Right ventricle myocardium superior (tissue), 1 donor: Measurements from ENCODE around the gene HOXA1. TPM values are rescaled to one million over a fixed set of nuclear protein-coding genes. Genes with fewer than 3 reads are reported as not detected.

Experiments used
- ATAC-seq: fragments of 200-7000 bp; cut with Tn5 transposase; one replicate; pipeline ENCODE4 v1.9.1; 2020; ENCODE audit warnings: mild to moderate bottlenecking; ENCODE audit not compliant: poor library complexity
- DNase-seq: peaks from one replicate; pipeline ENCODE4 v3.0.0-alpha.2; 2020
- intact Hi-C: fragments of 100-400 bp; cut with DNase I; formaldehyde crosslinking; loops from one replicate; pipeline ENCODE4 v1.11.2; 2022
- total RNA-seq: library from RNA; stranded (reverse); fragmentation: NEBNext Ultra II Directional; extraction: Animal tissue kit (Norgen Biotek cat#: 25700); gene quantifications from one replicate; pipeline ENCODE4 v1.2.1, GENCODE V29; 2021
- donor health status: DM: no; HTN: yes; CAD: no; lungs with severe emphysema.

The HOXA1 gene
- total RNA-seq, 1 donor from 2014 or later: 0.13 TPM

DNA sequence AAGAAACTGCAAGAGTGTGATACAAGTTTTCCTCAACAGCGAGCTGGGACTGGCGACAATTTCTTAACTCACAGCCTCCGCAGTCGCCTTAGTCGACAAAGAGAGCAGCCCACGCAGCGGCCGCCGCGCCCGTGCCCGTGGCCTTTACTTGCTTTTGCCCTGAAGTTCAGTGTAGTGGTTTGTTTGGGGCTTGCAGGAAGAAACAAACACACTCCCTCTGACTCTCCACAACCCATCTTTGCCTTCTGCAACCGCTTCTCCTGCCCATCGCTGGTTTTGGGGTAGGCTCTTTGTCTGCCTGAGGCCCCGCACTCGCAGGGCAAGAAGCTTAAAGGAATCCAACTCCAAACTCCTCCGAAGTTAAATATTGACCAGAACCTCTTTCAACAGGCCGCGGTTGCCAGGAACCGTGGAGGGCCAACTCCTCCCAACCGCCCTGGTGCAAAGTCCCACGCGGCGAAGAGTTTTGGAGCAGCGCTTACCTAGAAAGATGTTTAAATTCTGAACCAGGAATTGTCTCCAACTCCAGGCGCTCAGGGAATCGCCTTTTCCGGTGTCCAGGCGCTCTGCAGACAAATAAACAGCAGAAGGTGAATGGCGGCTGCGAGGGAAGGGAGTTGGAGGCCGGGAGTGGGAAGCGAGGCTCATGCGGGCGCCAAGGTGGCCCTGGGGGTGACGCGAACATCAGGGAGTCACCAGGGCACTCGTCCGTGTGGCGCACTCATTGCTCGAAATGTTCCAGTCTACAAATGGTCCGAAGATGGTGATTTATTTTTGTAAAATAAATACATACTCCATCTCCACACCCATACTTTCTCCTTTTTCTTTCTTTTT is 26.5 kb upstream of the HOXA1 start:
- intact Hi-C loops: no loop called here
- DNase-seq (no peak), ATAC-seq (no peak)

DNA sequence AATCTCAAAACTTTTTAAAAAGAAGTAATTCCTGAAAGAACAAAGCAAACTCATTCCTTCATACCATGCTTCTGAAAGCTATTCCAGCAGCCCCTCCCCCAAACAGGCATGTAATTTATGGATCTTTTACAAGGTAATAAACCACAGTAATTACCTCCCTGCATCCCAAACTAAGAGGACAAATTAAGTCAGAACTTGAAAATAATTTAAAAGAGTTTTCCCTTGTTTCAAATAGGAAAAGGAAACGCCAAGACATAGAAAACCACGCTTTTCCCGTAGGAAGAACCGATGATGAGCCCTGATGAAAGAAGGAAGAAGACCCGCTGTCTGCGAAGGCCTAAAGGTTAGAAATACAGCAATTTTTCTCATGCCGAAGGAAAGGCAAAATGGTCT is 25.9 kb upstream of the HOXA1 start:
- ATAC-seq (no peak), DNase-seq (no peak)
- intact Hi-C loops: no loop called here

DNA sequence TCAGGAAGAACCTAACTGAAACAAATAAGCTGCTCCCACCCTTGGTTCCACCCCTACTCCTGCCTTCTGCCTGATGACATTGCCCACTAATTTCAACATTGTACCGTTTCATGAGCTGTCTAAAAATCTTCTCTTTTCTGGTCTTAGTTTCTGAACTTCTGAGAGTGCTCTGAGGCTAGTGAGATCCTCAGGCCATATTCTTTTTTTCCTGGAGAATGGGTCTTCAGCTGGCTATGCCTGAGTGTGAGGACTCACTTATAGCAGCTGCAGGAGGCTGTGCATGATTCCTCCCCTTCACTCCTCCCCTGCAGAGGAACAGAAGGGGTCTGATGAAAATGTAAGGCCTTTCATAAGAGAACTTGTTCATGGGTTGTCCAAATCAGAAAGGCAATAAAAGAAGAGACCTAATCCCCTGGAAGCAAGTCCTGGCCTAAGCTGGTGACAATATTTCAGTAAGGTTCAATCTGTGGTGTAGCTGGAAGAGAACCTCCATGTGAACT is 23.7 kb upstream of the HOXA1 start:
- intact Hi-C loops: no loop called here
- DNase-seq (no peak), ATAC-seq (no peak)

DNA sequence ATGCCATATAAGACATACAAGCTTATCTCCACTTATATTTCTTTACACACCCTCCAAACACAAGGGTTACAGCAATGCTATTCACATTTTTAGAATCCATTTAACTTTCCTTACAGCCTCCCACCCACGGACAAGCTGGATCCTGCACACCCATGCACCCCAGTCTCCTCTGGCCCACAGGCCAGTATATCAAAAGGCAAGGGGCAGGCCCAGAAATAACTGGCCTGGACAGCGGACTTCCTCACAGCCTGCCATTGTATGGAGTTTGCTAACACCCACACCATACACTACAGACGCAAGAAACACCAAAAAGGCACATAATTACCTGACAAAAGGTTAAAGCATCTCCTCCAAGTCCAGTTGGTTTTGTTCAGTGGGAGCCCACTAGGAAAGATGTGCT is 22.8 kb upstream of the HOXA1 start:
- intact Hi-C loops: no loop called here
- ATAC-seq (no peak), DNase-seq (no peak)

DNA sequence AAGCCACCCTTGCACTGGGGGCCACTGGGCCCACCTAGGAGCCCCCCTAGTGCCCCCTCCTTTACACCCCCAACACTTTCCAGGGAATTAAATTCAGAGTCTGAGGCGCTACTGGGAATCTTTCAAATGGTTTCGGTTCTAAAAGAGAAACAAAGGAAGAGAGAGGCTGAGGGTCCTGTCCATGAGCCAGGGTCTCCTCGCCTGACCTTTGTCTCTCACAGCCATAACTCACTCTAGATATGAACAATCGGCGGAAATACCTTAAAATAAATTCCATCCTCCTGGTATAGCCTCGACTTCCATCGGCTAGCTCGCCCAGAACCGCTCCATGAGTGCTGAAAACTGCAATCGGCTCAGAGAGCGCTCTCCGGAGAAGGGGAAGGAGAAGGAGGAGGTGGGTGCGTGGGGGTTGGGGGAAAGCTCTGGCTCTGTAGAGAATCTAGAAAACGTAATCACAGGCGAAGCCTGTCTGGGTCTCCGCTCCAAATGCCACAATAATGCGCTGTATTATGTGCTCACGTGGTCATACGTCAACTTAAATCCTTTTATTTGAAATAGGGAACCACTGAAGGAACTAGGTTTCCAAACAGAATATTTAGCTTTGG is 22.2 kb upstream of the HOXA1 start:
- ATAC-seq: no peak
- DNase-seq: no peak
- intact Hi-C loops: no loop called here

DNA sequence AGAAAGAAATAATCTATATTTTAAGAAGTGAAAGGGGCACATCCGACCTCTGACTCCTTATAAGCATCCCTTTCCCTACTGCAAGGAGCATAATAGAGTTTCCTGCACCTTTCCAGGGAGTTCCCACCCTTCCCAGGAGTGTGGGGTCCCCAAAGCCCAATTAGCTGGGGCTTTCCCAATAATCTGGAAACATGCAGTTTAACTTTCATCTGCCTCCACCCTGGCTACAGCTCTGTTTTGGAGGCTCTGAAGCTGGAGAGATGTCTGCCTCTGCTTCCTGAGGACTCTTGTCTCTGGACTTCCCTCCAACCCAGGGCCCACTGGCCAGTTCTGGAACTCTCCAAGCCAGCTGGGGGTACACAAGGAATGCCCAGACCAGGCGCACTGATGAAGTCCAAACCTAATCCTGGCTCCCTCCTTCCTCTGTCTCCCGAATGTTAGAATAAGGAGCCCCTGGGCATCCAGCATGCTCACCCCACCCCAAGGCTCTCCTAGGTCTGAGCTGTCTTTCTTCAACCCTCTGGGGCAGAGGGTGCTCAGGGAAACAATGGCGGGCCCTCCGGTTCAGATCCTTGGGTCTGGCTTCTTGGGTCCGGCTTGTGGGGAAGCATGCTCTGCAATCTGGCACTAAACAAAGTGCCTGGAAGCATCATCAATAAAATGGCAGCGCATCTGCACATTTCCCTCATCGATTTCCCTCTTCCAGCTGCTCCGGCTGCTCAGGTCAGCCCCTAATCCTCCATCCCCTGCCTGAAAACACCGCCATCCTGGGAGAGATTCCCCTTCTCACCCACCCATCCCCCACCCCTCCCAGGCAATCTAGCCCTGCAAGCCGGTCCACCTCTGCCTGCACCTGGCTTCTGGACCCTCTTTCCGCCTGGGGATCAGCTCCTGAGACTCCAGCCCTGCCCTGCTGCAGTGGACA is 21.4 kb upstream of the HOXA1 start:
- intact Hi-C loops: no loop called here
- no peak for ATAC-seq
- DNase-seq: no peak

DNA sequence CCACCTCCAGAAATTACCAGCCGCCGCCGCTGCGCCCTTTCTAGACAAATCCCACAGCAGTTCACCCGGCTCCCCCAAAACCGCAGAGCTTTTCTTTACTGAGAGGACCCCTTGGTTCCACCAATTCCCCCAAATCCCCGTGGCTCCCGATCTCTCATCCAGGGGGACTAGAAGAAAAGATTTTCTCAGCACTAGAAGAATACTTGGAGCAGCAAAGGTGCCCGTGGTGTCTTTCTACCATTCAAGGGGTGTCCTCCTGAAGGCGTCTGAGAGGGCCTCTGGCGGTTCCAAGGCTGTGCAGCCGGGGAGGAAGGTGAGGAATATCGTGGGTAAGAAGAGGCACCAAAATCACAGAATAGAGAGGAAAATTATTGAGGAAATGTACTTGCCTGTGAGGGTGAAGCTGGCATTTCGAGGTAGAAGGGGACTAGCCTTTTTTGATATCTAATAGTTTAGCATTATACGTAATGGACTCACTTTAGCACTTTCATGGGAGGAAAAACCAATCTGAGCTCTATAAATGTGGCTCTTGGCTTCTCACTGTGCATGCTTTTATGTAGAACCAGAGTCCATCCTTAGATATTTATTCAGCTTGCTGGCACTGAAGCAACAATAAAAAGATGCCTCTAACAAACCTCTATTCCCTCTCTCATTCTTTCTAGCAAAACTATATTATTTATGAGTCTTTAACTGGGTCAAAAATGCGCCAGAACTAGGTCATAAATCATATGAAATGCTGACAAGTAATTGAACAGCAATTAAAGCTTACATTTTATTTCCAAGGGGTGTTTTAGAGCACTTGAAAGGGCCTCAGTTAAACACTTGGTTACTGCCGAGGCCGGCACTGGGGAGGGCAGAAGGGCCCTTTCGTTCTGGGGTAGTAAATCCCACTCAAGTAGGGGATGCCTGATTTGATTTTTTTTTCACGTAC is 20.5 kb upstream of the HOXA1 start:
- DNase-seq: no peak
- intact Hi-C loops: no loop called here
- no peak for ATAC-seq

DNA sequence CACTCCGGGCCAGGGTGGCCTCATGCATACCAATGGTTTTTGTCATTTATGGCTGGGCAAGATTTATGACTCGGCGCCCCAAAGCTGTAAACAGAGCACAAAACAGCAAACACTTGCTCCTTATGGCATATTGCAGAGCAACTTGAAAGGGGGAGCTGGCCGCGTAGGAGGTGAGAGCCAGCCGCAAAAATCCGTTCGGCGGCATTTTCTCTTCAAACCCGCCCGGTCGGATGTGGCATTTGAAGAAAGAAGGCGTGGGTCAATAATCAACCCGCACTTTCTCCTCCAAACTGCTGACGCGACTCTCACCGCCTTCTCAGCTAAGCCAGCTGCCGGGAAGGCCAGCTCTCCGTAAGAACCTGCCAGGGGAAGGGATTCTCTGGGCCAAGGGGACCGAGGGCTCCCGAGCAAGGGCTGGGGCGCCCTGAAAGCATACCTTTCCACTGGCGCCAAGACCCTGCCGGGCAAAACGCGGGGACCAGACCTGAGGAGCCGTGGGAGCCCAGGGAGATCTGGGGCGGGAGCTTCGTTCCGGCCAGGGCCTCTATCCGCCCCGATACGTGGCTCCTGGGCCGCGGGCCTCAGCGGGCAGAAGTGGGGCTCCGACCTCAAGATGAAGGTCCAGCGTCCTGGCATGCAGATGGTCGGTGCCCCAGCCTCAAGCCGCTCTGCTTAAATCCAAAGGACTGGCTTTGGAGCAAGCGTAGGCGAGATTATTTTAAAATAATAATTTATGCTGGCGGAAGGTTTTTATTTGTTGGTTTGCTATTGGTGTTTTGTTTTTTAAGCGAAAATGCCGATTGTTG is 19.6 kb upstream of the HOXA1 start:
- no peak for DNase-seq
- no peak for ATAC-seq
- intact Hi-C loops: no loop called here

DNA sequence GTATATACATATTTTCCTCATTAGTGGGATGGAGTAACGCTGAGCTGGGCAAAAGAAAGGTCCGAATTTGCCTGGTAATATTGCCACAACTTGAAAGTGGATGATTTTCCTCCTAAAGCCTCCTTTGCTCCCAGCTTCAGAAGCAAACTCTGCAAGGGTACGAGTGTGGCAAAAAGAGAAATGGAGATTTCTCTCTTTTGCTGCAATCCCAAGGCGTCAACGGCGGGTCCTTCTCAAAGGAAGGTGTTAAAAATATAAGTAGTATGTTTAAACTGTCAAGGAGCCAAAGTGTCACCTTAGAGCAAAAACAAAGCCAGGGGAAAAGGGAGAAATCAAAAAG is 19.1 kb upstream of the HOXA1 start:
- no peak for DNase-seq
- intact Hi-C loops: no loop called here

DNA sequence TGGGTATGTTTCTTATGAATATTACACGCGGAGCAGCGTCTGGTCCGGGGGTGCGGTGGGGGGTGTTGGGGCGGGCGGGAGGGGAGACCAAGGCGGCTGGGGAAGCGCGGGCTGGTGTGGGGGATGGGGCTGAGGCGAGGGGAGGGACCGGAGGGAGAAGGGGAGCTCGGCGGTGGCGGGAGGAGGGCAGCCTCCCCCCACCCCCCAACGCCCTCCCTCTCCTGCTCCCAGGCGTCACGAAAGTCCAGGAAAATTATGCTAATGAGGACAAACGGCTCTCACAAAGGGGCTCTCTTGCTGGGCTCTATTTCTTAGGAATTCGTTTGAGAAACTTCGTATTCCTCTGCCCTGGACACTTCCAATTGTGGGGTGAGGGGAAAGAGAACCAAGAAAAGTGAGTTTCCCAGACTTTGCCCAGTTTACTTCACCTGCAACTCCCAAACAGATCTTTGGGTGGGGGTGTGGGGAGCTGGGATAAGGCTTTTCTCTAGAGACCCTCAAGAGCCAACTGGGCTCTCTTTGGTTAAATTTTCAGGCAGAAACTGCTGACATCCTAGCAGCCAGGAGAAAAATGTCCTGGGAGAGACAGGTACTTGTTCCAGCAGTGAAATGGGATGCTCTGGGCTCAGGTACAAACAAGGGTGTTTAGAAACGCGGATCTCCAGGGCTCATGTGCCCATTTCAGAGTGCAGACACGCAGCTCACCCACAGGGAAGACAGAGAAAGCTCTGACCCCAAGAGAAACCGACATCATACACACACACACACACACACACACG is 18.4 kb upstream of the HOXA1 start:
- no peak for DNase-seq
- no peak for ATAC-seq
- intact Hi-C loops: no loop called here

More for the DNA sequence above, 19.1 kb upstream of the HOXA1 start:
- ATAC-seq: no peak

DNA sequence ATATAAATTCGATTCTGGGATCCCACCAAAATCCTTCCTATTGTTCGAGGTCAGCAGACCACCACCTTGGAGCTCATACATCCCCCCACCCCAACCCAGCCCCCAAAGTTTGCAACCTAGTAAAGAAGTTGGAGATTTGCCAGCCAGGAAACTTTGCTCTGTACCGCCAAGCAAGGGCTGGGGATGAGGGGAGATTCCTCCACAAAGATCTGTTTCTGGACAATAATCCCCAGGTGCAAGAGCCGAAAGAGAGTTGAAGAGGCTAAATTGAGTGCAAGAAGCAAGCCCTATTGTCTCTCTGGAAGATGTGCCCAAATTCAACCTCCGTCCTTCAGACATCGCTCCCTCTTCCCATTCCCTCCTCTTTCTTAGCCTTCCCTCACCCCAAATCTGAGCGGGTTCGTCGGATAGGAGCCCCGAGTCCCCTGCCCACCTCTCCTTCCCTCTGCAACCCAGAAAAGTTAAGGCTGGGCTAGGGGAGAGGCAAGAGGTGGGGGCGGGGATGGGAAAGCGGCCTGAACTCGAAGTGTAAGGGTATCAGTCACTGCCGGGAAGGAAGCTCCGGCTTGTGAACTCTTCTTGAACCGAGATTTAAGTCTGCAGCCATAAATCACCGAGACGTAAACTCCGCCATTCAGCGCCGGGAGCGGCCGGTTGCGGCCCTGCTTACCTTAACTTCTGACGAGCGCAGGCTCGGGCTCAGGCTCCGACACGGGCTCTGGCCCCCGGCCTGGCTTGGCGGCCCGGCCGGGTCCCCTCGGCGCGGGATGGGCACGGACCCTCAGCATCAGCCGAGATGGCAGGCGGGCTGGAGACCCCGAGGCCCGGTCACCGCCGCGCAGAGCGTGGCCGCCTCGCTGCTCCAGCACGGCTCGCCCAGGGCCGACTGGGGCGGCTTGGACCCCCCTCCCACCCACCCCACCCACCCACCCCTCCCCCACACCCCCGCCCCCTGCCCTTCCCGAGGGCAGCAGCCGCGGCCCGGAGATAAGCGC is 17.5 kb upstream of the HOXA1 start:
- peak; percentile 18 for ATAC-seq
- intact Hi-C loops: no loop called here
- no peak for DNase-seq

DNA sequence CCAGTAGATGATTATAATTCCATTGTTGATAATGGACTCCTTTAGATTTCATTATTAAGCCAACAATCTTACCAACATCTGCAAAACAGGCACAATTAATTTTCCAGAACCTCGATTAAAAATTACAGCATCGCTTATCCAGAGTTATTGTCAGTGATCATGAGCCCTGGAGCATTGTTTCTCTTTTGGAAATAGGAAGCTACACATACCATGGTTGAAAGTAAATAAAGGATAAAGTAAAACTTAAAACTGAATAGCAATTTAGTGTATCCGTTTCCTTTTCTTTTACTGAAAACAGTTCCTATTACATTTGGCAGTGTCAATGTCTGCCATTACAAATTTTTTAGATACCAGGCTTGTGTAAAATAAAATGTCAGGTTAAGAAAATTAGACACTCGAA is 16.6 kb upstream of the HOXA1 start:
- intact Hi-C loops: no loop called here
- ATAC-seq (no peak), DNase-seq (no peak)

DNA sequence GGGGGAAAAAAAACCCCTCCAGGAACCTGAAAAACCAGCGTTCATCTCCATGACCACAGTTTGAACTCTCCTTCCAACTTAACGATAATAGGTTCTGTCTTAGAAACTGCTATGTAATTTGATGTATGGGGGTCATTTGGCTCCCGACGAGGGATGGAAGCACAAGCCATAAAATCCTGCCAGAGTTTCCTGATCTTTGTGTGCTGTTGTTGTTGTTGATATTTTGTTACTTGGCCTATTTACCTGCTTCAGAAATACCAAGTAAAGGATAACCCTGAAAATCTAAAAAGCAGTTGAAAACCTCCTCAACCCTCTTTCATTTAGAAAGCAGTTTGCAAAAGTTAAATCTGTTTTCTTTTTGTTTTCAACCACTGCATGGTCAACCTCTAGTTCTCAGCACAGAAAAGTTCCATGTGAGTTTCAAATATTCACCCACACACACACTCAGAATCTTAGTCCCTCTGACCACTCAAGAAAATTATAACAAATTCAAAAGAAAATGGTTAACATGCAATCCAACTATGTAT is 16.0 kb upstream of the HOXA1 start:
- DNase-seq (no peak), ATAC-seq (no peak)
- intact Hi-C loops: no loop called here

DNA sequence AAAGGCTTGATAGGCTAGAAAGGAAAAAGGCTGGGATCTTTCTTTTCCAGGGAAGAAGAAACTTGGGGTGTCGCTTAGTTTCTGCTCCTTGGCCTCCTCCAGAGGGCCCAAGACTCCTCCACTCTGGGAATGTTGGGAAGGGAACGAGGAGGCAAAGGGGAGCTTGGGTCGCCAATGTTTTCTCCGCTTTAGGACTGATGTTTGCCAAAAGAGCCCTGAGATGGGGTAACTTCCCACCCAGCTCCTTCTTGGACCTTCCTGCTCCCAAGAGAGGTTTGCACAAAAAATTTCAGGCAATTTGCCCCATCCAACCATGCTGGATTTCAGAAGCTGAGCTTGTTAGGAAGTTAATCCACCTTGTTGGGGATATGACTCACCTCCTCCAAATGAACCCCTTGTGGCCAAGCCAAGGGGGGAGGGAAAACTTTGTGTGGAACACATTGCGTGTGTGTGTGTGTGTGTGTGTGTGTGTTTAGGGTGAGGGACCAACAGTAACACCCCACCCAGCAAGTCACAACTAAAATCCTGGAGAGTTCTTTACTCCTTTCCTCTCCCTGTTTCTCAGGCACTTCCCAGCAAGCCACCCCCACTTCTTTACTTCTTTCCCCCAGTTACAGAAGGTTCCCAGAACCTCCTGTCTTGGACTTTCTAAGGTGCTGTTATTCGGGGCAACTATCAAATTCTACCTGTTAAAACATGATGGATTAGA is 15.4 kb upstream of the HOXA1 start:
- DNase-seq (no peak), ATAC-seq (no peak)
- intact Hi-C loops: no loop called here
